Measurements from ENCODE around the gene PPIP5K1. TPM values are rescaled to one million over a fixed set of nuclear protein-coding genes. Genes with fewer than 3 reads are reported as not detected.

Gene PPIP5K1
- total and polyA plus RNA-seq, 2 of the 4 experiments (the other 2 are of a cell fraction), result 12.7 to 14.2 TPM

- no peaks in the 10 kb centered on the region for H3K9me3 ChIP-seq (ENCODE audit: control insufficient read depth, insufficient read depth, low read length)
- H2BK120ac ChIP-seq (ENCODE audit: low read depth, low read length), result no peak overlapping the region
- H4K91ac ChIP-seq (ENCODE audit: insufficient read depth, low read depth, low read length), result no peak overlapping the region
- no peak overlapping the region for H3K56ac ChIP-seq (ENCODE audit: extremely low read depth, insufficient read depth, low read length)
- H3K27me3 ChIP-seq (ENCODE audit: control insufficient read depth, insufficient read depth, low read length), result no peaks in the 10 kb centered on the region
- H3K23ac ChIP-seq (ENCODE audit: low read depth, low read length), result 0 out of 2 replicates have a peak overlapping the region, but pooled peaks have one; percentile 91
- CTCF ChIA-PET, result no interaction called here
- no peak for TF ChIP-seq BHLHE40 (IDR thresholded peaks at IDR 0.05; ENCODE audit: low read depth, low read length)
- TF ChIP-seq CEBPB (IDR thresholded peaks at IDR 0.05; ENCODE audit: low read depth, low read length), result no peak
- TF ChIP-seq POLR2A (IDR thresholded peaks at IDR 0.05; ENCODE audit: low read depth, low read length), result no peak
- TF ChIP-seq ELK1 (IDR thresholded peaks at IDR 0.05; ENCODE audit: borderline replicate concordance, low read depth, low read length), result no peak
- no peak for TF ChIP-seq NFE2L2 (IDR thresholded peaks at IDR 0.05; ENCODE audit: low read depth, low read length)
- TF ChIP-seq SMC3 (IDR thresholded peaks at IDR 0.05; ENCODE audit: low read depth, low read length), result no peak
- no peak for TF ChIP-seq MAZ (IDR thresholded peaks at IDR 0.05; ENCODE audit: borderline replicate concordance, low read depth, low read length)
- TF ChIP-seq CHD1 (IDR thresholded peaks at IDR 0.05; ENCODE audit: low read depth, low read length), result no peak
- TF ChIP-seq FOS (IDR thresholded peaks at IDR 0.05; ENCODE audit: low read depth, low read length), result no peak
- no peak for TF ChIP-seq MXI1 (IDR thresholded peaks at IDR 0.05; ENCODE audit: borderline replicate concordance, low read depth, low read length)
- TF ChIP-seq RAD21 (IDR thresholded peaks at IDR 0.05; ENCODE audit: low read length), result no peak
- TF ChIP-seq USF2 (IDR thresholded peaks at IDR 0.05; ENCODE audit: low read depth, low read length), result no peak
- TF ChIP-seq RCOR1 (IDR thresholded peaks at IDR 0.05; ENCODE audit: insufficient replicate concordance, low read length), result no peak
- TF ChIP-seq CTCF (conservative IDR thresholded peaks at IDR 0.05; ENCODE audit: low read depth, low read length), result no peak
- TF ChIP-seq RFX5 (IDR thresholded peaks at IDR 0.05; ENCODE audit: low read depth, low read length), result no peak
- no TSS peak for BruUV-seq (replicated peaks)
- H3K9me1 ChIP-seq (ENCODE audit: insufficient read depth, low read length), result peaks cover 43% of the 10 kb centered on the region
- H3K4me1 ChIP-seq (ENCODE audit: control insufficient read depth, insufficient read depth, low read length), result peaks cover 17% of the 10 kb centered on the region
- no peak overlapping the region for H3K18ac ChIP-seq (ENCODE audit: low read depth, low read length)
- no peak overlapping the region for H2AFZ ChIP-seq (replicated peaks; ENCODE audit: low read length, poor library complexity)
- H2AK5ac ChIP-seq (ENCODE audit: low read depth, low read length), result 0 out of 2 replicates have a peak overlapping the region, but pooled peaks have one; percentile 10
- peaks cover 36 to 85% of the 10 kb centered on the region in 2 experiments for H3K79me1 ChIP-seq (ENCODE audit: low read depth in 1 of 2, low read length in 2 of 2)
- no peak overlapping the region for H3K4ac ChIP-seq (ENCODE audit: low read depth, low read length)
- H3K9ac ChIP-seq (ENCODE audit: low read depth, low read length), result peak overlapping the region; percentile 83; the same call in 1 of the 2 replicates
- H4K20me1 ChIP-seq (ENCODE audit: insufficient read depth, low read length), result peaks cover 47% of the 10 kb centered on the region
- H2BK20ac ChIP-seq (ENCODE audit: low read depth, low read length), result no peak overlapping the region
- peaks cover 36% of the 10 kb centered on the region for H3K36me3 ChIP-seq (ENCODE audit: control insufficient read depth, insufficient read depth, low read length)
- DNase-seq (no peak), ATAC-seq (ENCODE audit: low read depth) (no peak)
- no peak overlapping the region for H3K27ac ChIP-seq (ENCODE audit: insufficient read depth, low read length)
- intact Hi-C loops (cut with micrococcal nuclease), result loop anchor here (10.0 kb wide), 1 partner anchor 256 kb away; the partner anchor contains the start of gene ELL3
- no peak overlapping the region for H4K5ac ChIP-seq (ENCODE audit: low read depth, low read length)
- no peak overlapping the region for H2BK15ac ChIP-seq (ENCODE audit: low read depth, low read length)
- POLR2A ChIA-PET (ENCODE audit: unreplicated experiment), result no interaction called here
- dilution Hi-C loops (cut with HindIII; ENCODE audit: low sequenced_read_pairs, unreplicated experiment), result no loop called here
- no CpG with 5 or more reads among the region's 2 CpGs for WGBS, 2 experiments (ENCODE audit: extremely low coverage in 2 of 2, insufficient read length in 1 of 2)
- H3K4me2 ChIP-seq (ENCODE audit: low read depth, low read length), result peak overlapping the region; percentile 75
- H2BK5ac ChIP-seq (ENCODE audit: low read depth, low read length, poor library complexity, severe bottlenecking), result no peak overlapping the region
- in situ Hi-C loops (cut with MboI; ENCODE audit: low sequenced_read_pairs), result no loop called here
- H3K4me3 ChIP-seq (ENCODE audit: insufficient read depth, low read depth, low read length), result peak overlapping the region; percentile 79; the same call in 1 of the 2 replicates
- H2AK9ac ChIP-seq (replicated peaks; ENCODE audit: low read depth, low read length, poor library complexity), result no peak overlapping the region
- peak overlapping the region; percentile 89; the same call in 1 of the 2 replicates for H3K14ac ChIP-seq (replicated peaks; ENCODE audit: low read depth, low read length)
- H4K8ac ChIP-seq (ENCODE audit: low read depth in 2 of 2, low read length in 2 of 2), result no peak overlapping the region
Measured at GRCh38 chr15:43519196-43519595, 70.8 kb downstream of the PPIP5K1 start.
